IMR-90 (cell line): ENCODE results near the gene LDLRAD4.

Source experiments
- BHLHE40 ChIP-seq: fragments of 150-350 bp; IDR thresholded peaks from 2 replicates; pipeline ENCODE4 v1.6.1; 2016; ENCODE audit warnings: mild to moderate bottlenecking, low read depth, low read length
- CEBPB ChIP-seq: IDR thresholded peaks from 2 replicates; pipeline ENCODE4 v1.6.1; 2012; ENCODE audit warnings: low read depth, low read length, improper control_type of control experiment
- CHD1 ChIP-seq: IDR thresholded peaks from 2 replicates; pipeline ENCODE4 v1.6.1; 2012; ENCODE audit warnings: low read depth, low read length, improper control_type of control experiment
- FOS ChIP-seq: fragments of 150-350 bp; IDR thresholded peaks from 2 replicates; pipeline ENCODE4 v1.6.1; 2016; ENCODE audit warnings: low read depth, low read length
- MAFK ChIP-seq: IDR thresholded peaks from 2 replicates; pipeline ENCODE4 v1.6.1; 2012; ENCODE audit warnings: low read depth, low read length, improper control_type of control experiment
- MXI1 ChIP-seq: IDR thresholded peaks from 2 replicates; pipeline ENCODE4 v1.6.1; 2012; ENCODE audit warnings: low read depth, mild to moderate bottlenecking, low read length, moderate library complexity, borderline replicate concordance
- POLR2A ChIP-seq: IDR thresholded peaks from 2 replicates; pipeline ENCODE4 v1.6.1; 2012; ENCODE audit warnings: mild to moderate bottlenecking, low read depth, low read length
- RAD21 ChIP-seq: IDR thresholded peaks from 2 replicates; pipeline ENCODE4 v1.6.1; 2012; ENCODE audit warnings: low read length, improper control_type of control experiment
- RCOR1 ChIP-seq: IDR thresholded peaks from 2 replicates; pipeline ENCODE4 v1.6.1; 2012; ENCODE audit warnings: mild to moderate bottlenecking, low read length, improper control_type of control experiment; ENCODE audit not compliant: insufficient replicate concordance
- RFX5 ChIP-seq: IDR thresholded peaks from 2 replicates; pipeline ENCODE4 v1.8.0; 2012; ENCODE audit warnings: low read depth, mild to moderate bottlenecking, low read length, moderate library complexity
- SMC3 ChIP-seq: fragments of 150-350 bp; IDR thresholded peaks from 2 replicates; pipeline ENCODE4 v1.6.1; 2016; ENCODE audit warnings: low read depth, mild to moderate bottlenecking, antibody characterized with exemption, low read length, moderate library complexity
- TF ChIP-seq, protein P1 (sequence below): conservative IDR thresholded peaks from 2 replicates; pipeline ENCODE4 v1.5.1; 2012; ENCODE audit warnings: mild to moderate bottlenecking, low read depth, low read length, improper control_type of control experiment
- TF ChIP-seq, protein P2 (sequence below): fragments of 150-350 bp; IDR thresholded peaks from 2 replicates; pipeline ENCODE4 v1.6.1; 2016; ENCODE audit warnings: low read depth, mild to moderate bottlenecking, low read length, moderate library complexity, borderline replicate concordance
- TF ChIP-seq, protein P3 (sequence below): fragments of 150-350 bp; IDR thresholded peaks from 2 replicates; pipeline ENCODE4 v1.6.1; 2017; ENCODE audit warnings: mild to moderate bottlenecking, antibody characterized with exemption, low read length, low read depth

- TF ChIP-seq, protein P1, sequence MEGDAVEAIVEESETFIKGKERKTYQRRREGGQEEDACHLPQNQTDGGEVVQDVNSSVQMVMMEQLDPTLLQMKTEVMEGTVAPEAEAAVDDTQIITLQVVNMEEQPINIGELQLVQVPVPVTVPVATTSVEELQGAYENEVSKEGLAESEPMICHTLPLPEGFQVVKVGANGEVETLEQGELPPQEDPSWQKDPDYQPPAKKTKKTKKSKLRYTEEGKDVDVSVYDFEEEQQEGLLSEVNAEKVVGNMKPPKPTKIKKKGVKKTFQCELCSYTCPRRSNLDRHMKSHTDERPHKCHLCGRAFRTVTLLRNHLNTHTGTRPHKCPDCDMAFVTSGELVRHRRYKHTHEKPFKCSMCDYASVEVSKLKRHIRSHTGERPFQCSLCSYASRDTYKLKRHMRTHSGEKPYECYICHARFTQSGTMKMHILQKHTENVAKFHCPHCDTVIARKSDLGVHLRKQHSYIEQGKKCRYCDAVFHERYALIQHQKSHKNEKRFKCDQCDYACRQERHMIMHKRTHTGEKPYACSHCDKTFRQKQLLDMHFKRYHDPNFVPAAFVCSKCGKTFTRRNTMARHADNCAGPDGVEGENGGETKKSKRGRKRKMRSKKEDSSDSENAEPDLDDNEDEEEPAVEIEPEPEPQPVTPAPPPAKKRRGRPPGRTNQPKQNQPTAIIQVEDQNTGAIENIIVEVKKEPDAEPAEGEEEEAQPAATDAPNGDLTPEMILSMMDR = no peak
- no peak for TF ChIP-seq RFX5
- TF ChIP-seq POLR2A = no peak
- no peak for TF ChIP-seq MAFK
- TF ChIP-seq RAD21 = no peak
- TF ChIP-seq, protein P2, sequence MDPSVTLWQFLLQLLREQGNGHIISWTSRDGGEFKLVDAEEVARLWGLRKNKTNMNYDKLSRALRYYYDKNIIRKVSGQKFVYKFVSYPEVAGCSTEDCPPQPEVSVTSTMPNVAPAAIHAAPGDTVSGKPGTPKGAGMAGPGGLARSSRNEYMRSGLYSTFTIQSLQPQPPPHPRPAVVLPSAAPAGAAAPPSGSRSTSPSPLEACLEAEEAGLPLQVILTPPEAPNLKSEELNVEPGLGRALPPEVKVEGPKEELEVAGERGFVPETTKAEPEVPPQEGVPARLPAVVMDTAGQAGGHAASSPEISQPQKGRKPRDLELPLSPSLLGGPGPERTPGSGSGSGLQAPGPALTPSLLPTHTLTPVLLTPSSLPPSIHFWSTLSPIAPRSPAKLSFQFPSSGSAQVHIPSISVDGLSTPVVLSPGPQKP = no peak
- TF ChIP-seq SMC3 = no peak
- TF ChIP-seq CEBPB = no peak
- TF ChIP-seq, protein P3, sequence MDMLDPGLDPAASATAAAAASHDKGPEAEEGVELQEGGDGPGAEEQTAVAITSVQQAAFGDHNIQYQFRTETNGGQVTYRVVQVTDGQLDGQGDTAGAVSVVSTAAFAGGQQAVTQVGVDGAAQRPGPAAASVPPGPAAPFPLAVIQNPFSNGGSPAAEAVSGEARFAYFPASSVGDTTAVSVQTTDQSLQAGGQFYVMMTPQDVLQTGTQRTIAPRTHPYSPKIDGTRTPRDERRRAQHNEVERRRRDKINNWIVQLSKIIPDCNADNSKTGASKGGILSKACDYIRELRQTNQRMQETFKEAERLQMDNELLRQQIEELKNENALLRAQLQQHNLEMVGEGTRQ = no peak
- no peak for TF ChIP-seq BHLHE40
- TF ChIP-seq MXI1 = no peak
- TF ChIP-seq RCOR1 = no peak
- no peak for TF ChIP-seq FOS
- TF ChIP-seq CHD1 = no peak
Measured at GRCh38 chr18:13412901-13413300, 194.3 kb downstream of the LDLRAD4 start.
